GM21367 (cell line): ENCODE data around the gene TMCO4.

Experiments
- ATAC-seq: cut with Tn5 transposase; IDR thresholded peaks from one replicate; pipeline ENCODE4 v1.9.1; 2021; ENCODE audit not compliant: unreplicated experiment

Gene TMCO4

GRCh38 chr1:19661721-19662228 lies 137.9 kb downstream of the TMCO4 start:
- no peak for ATAC-seq

DNA sequence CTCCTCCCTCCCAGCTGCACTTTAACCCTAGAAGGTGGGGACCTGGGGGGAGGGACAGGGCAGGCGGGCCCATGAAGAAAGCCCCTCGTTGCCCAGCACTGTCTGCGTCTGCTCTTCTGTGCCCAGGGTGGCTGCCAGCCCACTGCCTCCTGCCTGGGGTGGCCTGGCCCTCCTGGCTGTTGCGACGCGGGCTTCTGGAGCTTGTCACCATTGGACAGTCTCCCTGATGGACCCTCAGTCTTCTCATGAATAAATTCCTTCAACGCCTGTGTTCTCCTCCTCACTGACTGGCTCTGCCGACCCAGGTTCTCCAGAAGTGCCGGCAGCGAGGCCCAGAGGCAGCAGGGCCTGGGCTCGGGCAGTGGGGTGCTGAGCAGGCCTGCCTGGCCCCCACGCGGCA lies 141.5 kb downstream of the TMCO4 start:
- no peak for ATAC-seq

- no peak for ATAC-seq
Observed at GRCh38 chr1:19657511-19657910, 142.2 kb downstream of the TMCO4 start.

GRCh38 chr1:19656780-19657466 lies 142.8 kb downstream of the TMCO4 start:
- ATAC-seq: no peak

- no peak for ATAC-seq
Observed at GRCh38 chr1:19656134-19656779, 143.5 kb downstream of the TMCO4 start.

GRCh38 chr1:19655718-19656080 lies 144.0 kb downstream of the TMCO4 start:
- ATAC-seq: no peak

DNA sequence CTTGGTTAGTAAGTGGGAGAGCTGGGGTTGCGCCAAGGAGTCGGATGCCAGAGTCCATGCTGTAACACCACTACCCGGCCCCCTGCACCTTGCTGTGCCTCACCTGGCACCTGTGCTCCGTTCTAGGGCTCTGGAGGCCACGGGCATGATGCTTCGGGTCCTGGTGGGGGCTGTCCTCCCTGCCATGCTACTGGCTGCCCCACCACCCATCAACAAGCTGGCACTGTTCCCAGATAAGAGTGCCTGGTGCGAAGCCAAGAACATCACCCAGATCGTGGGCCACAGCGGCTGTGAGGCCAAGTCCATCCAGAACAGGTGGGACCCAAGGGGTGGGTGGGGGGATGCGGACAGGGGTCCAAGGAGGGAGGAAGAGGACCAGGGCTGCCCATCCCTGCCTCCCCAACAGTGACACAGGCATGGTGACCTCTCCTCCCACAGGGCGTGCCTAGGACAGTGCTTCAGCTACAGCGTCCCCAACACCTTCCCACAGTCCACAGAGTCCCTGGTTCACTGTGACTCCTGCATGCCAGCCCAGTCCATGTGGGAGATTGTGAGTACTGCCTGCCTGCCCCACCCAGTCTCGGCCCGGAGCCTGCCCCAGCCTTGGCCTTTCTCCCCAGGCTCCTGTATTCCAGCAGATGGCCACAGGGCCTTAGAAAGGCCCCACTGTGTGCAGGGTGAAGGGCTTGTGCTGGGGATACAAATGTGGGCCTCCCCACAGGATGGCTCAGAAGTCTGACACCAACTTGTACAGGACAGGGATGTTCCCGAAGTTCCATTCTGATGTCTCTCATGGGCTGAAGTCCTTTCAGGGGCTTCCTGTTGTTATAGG lies 144.6 kb downstream of the TMCO4 start:
- ATAC-seq: no peak

- ATAC-seq: no peak
Observed at GRCh38 chr1:19654386-19654785, 145.3 kb downstream of the TMCO4 start.

DNA sequence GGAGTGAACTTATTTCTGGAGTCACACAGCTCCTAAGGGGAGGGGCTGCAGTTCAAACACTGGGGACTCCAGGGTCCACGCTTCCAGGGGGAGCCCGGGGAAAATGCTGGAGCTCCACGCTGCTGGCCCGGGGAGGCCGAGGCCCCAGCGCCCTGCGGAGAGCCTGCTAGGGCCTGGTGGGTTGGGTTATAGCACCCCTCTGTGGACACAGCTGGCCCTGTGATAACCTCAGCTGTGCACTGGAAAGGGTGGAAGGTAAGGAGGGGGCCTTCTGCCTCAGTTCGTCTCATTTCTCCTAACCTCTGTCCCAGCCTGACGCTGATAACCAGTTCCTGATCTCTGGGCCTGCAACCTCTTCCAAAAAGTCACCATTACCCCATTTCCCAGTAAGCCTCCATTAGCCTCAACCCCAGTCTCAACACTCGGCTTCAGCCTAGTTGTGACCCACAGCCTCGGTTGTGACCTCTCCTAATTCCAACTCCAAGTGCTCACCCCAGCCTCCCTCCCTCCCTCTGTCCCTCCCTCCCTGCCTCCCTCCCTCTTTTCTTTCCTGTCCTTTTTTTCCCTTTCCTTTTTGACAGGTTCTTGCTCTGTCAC lies 148.5 kb downstream of the TMCO4 start:
- no peak for ATAC-seq

GRCh38 chr1:19650416-19651140 lies 149.1 kb downstream of the TMCO4 start:
- no peak for ATAC-seq

DNA sequence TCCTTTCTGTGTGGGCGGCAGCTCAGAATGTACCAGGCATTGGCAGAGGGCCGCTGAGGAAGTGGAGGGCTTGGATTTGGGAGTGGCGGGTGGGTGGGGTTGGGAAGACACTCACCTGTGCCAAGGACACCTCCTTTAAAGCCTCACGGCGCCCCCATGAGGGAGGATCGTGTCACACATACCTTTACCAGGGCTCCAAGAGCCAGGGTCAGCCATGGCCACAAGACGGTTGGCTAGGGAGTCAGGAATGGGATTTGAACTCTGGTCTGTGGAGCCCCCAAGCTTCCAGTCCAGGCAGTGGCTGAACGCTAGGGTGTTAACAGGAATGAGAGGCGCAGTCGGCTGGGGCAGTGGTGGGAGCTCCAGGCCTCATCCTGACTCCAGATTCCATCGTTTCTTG lies 151.0 kb downstream of the TMCO4 start:
- no peak for ATAC-seq

DNA sequence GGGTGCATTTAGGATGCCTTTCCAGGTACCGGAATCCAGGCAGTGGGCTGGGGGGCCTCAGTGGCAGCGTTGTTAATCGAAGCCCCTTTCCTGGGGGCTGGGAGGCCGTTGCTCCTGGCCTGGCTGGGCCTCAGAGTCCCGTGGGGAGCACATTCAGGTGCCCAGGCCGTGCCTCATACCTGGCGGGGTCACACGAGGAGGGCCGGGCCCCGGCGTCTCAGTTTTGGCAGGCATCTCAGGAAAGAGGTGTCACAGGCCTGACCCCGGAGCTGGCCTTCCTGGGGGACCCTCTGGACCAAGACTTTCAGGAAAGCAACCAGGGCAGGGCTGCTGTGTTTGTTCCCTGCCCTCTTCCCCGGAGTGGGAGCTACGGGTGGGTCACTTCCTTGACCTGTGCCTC lies 151.5 kb downstream of the TMCO4 start:
- ATAC-seq: no peak

DNA sequence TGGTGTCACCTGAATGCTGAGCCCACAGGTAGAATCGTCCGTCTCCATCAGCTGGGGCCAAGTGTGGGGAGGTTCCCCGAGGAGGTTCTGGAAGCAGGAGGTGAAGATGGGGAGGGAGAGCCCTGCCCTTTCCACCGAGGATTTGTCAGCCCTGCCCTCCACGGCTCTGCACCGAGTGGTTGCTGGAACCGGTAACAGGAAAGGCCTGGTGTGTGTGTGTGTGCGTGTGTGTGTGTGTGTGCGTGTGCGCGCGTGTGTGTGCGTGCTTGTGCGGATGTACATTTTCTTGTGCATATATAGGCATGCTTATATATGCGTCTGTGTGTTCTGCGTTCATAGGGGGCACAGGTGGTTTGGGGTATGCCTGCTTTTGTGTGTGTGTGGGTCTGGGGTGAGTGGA lies 152.1 kb downstream of the TMCO4 start:
- no peak for ATAC-seq

- ATAC-seq: no peak
Observed at GRCh38 chr1:19646377-19647319, 153.1 kb downstream of the TMCO4 start.

- no peak for ATAC-seq
Observed at GRCh38 chr1:19645411-19646251, 154.1 kb downstream of the TMCO4 start.

- ATAC-seq: no peak
Observed at GRCh38 chr1:19644681-19645410, 154.9 kb downstream of the TMCO4 start.

DNA sequence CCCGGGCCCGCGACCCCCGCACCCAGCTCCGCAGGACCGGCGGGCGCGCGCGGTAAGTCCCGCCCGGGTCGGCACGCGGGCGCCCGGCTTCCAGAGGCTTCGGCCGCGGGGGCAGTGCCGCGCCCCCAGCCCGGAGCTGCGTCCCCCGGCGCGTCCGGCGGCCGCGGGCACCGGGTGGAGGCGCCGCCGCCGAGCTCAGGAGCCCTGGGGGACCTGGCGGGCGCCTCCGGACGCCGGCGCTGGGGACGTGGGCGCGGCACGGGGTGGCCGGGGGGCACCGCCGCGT lies 155.4 kb downstream of the TMCO4 start:
- no peak for ATAC-seq

DNA sequence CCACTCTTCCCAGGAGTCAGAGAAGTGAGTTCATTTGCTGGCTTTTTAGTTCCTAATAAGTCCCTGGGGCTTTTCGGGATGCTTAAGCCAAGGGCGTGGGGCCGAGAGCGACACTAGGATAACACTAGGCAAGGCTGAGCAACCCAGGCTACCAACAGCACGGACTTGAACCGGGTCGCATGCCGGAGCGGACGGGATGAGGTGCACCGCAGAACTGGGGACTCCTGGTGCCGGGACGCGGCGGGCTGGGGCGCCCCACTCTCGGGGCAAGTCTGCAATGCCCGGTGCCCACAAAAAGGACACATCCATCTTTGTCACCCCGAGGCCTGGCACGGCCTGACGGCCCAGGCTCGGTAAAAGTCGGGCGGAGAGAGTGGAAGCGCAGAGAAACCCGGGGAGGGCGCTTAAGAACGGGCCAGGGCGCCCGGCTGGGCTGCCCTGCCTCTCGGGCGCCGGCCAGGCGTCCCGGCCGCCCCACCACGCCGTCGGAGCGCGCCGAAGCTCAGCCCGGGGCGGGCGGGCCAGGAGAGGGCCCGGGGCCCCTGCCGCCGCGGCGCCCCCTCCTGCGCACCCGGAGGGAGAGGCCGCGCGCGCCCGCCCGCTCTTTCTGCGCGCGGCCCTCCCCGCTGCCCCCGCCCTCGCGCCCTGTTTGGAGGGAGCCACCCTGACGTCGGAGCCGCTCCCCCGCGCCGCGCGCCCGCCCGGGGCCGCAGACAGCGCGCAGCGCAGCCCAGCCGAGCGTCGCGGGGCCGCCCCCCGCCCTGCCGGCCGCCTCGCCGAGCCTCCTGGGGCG lies 155.9 kb downstream of the TMCO4 start, which contains the start of gene NBL1:
Gene NBL1 (plus strand): TSS at position 710 of the 793 bp plus-strand sequence. CDS start 10,720 bp downstream, outside the sequence.
- ATAC-seq: no peak
